Keratinocyte (primary cell): ENCODE results near the gene ORM2. TPM values are rescaled to one million over a fixed set of nuclear protein-coding genes. Genes with fewer than 3 reads are reported as not detected.
A peak's percentile ranks its signal among the peaks of the same experiment; 100 is the strongest.

ENCODE experiments used
- DNase-seq: peaks from one replicate; pipeline ENCODE4 v3.0.0-alpha.2; 2011; ENCODE audit warnings: low read depth, missing footprints, low spot score
- FAIRE-seq: peaks from 2 replicates; lab custom pipeline; 2011; peaks lifted over from hg19 to GRCh38; lab: Jason Lieb, UNC
- H2AFZ ChIP-seq: 2 replicates; pipeline ENCODE4 v1.6.0; 2012; ENCODE audit warnings: low read length, control low read depth, inconsistent platforms; ENCODE audit not compliant: control insufficient read depth
- H3K27ac ChIP-seq: 2 replicates; pipeline ENCODE4 v1.5.1; 2011; ENCODE audit warnings: low read length; ENCODE audit not compliant: control insufficient read depth, insufficient read depth
- H3K27me3 ChIP-seq: 3 replicates; pipeline ENCODE4 v1.6.0; 2011; ENCODE audit warnings: low read length; ENCODE audit not compliant: control insufficient read depth, insufficient read depth; ENCODE audit errors: extremely low read depth
- H3K36me3 ChIP-seq, 2 experiments: 2 replicates in 1 of 2; 3 replicates in 1 of 2; pipeline ENCODE4 v1.5.1; 2011; ENCODE audit warnings: low read length in 2 of 2, mild to moderate bottlenecking in 1 of 2; ENCODE audit not compliant: control insufficient read depth in 2 of 2, insufficient read depth in 2 of 2; ENCODE audit errors: extremely low read depth in 1 of 2
- H3K4me1 ChIP-seq: 3 replicates; pipeline ENCODE4 v1.5.1; 2011; ENCODE audit warnings: low read length; ENCODE audit not compliant: control insufficient read depth, insufficient read depth; ENCODE audit errors: extremely low read depth
- H3K4me2 ChIP-seq: 3 replicates; pipeline ENCODE4 v1.6.0; 2011; ENCODE audit warnings: low read depth, low read length; ENCODE audit not compliant: control insufficient read depth, insufficient read depth; ENCODE audit errors: extremely low read depth
- H3K4me3 ChIP-seq, 3 experiments: fragments of 200-600 bp in 1 of 3; sonication (generic) in 1 of 3; 2 replicates in 2 of 3; 3 replicates in 1 of 3; pipeline ENCODE4 v1.5.1; 2011 to 2016; ENCODE audit warnings: low read length in 3 of 3, mild to moderate bottlenecking in 3 of 3, control low read depth in 2 of 3, inconsistent platforms in 1 of 3, low read depth in 1 of 3, mixed read lengths in 1 of 3, mixed run types in 1 of 3, moderate library complexity in 1 of 3; ENCODE audit not compliant: control insufficient read depth in 2 of 3, insufficient read depth in 2 of 3; ENCODE audit errors: extremely low read depth in 1 of 3
- H3K79me2 ChIP-seq: 2 replicates; pipeline ENCODE4 v1.6.0; 2012; ENCODE audit warnings: low read length; ENCODE audit not compliant: control insufficient read depth, insufficient read depth
- H3K9ac ChIP-seq: 3 replicates; pipeline ENCODE4 v1.6.0; 2011; ENCODE audit warnings: low read length; ENCODE audit not compliant: control insufficient read depth, insufficient read depth; ENCODE audit errors: extremely low read depth
- H3K9me1 ChIP-seq: 3 replicates; pipeline ENCODE4 v1.6.0; 2011; ENCODE audit warnings: low read length; ENCODE audit not compliant: control insufficient read depth, insufficient read depth; ENCODE audit errors: extremely low read depth
- H3K9me3 ChIP-seq: 2 replicates; pipeline ENCODE4 v1.5.1; 2012; ENCODE audit warnings: low read depth, low read length; ENCODE audit not compliant: control insufficient read depth
- H4K20me1 ChIP-seq: 3 replicates; pipeline ENCODE4 v1.6.0; 2011; ENCODE audit warnings: low read length; ENCODE audit not compliant: control insufficient read depth, insufficient read depth; ENCODE audit errors: extremely low read depth
- EZH2 ChIP-seq: IDR thresholded peaks from one replicate; pipeline ENCODE4 v1.6.1; 2012; ENCODE audit warnings: inconsistent platforms, mild to moderate bottlenecking, low read length, moderate library complexity
- dilution Hi-C: fragments of 300-500 bp; cut with MboI; formaldehyde crosslinking; loops from one replicate; pipeline ENCODE4 v1.7.0; 2020; ENCODE audit warnings: low sequenced_read_pairs; ENCODE audit not compliant: extremely low pct_ligation_motif_present
- polyA plus RNA-seq, 5 experiments: library from polyadenylated mRNA; depleted of rRNA in 3 of 5; stranded (reverse) in 3 of 5; stranded (forward) in 1 of 5; unstranded in 1 of 5; fragments of >200 nt; gene quantifications; 1 replicate in 1 of 5; 2 replicates in 3 of 5; 3 replicates in 1 of 5; pipeline versions ENCODE4 v1.2.1 to v1.2.3, GENCODE V29; 2011 to 2012; ENCODE audit warnings: missing spikeins in 2 of 5, low read depth in 1 of 5, low replicate concordance in 1 of 5
- TF ChIP-seq, protein P1 (sequence below), 3 experiments: IDR thresholded peaks in 1 of 3; conservative IDR thresholded peaks in 1 of 3; optimal IDR thresholded peaks in 1 of 3; 2 replicates in 2 of 3; 3 replicates in 1 of 3; pipeline versions ENCODE3 to v1.5.1; 2011; ENCODE audit warnings: low read length in 3 of 3, mild to moderate bottlenecking in 3 of 3, moderate library complexity in 2 of 3, control low read depth in 1 of 3, inconsistent platforms in 1 of 3; ENCODE audit not compliant: insufficient read depth in 2 of 3; ENCODE audit errors: extremely low read depth in 1 of 3

Gene ORM2
- polyA plus RNA-seq, 1 donor (not counting 4 experiments of a cell fraction or from before 2014, with no cell fraction given): not detected

DNA sequence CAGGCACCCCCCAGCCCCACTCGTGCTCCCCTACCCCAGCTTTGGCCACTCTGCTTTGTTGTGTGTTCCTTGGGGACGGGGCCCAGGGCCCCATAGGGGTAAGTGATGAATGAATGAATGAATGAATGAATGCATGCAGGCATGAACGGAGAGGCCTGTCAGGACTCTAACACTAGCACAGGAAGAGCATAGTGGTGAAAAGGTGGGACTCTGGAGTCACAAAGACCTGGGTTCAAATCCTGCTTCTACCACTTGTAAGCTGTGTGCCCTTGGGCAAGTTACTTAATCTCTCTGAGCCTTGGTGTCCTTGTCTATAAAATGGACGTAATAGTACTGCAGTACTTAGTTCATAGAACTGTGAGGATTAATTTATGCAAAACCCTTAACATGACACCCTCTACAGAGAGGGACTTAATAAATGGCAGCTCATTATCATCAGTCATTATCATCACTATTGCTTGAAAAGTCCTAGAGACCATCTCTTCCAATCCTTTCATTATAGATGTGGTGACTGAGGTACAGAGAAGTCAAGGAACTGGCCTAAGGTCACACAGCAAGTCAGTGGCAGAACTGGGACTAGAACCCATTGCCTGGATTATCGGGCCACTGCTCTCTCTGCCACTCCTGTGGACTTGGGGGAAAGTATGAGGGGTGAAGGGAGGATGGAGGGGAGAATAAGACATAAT is 13.2 kb downstream of the ORM2 start:
- Histone ChIP-seq H3K4me1 (peaks cover 10% of the 10 kb centered on the region), H3K9ac (peak overlapping the region; percentile 6), H3K79me2 (no peaks in the 10 kb centered on the region), H3K27me3 (no peaks in the 10 kb centered on the region), H3K4me2 (peak overlapping the region; percentile 39), H3K9me1 (peaks cover 2% of the 10 kb centered on the region), H4K20me1 (no peaks in the 10 kb centered on the region), H2AFZ (no peak overlapping the region), H3K9me3 (no peaks in the 10 kb centered on the region), H3K36me3 (peaks cover 6 to 10% of the 10 kb centered on the region in 2 experiments), H3K27ac (no peak overlapping the region), H3K4me3 (no peak overlapping the region)
- no peak for DNase-seq
- dilution Hi-C loops: no loop called here
- FAIRE-seq: peak; percentile 17
- TF ChIP-seq, protein P1, sequence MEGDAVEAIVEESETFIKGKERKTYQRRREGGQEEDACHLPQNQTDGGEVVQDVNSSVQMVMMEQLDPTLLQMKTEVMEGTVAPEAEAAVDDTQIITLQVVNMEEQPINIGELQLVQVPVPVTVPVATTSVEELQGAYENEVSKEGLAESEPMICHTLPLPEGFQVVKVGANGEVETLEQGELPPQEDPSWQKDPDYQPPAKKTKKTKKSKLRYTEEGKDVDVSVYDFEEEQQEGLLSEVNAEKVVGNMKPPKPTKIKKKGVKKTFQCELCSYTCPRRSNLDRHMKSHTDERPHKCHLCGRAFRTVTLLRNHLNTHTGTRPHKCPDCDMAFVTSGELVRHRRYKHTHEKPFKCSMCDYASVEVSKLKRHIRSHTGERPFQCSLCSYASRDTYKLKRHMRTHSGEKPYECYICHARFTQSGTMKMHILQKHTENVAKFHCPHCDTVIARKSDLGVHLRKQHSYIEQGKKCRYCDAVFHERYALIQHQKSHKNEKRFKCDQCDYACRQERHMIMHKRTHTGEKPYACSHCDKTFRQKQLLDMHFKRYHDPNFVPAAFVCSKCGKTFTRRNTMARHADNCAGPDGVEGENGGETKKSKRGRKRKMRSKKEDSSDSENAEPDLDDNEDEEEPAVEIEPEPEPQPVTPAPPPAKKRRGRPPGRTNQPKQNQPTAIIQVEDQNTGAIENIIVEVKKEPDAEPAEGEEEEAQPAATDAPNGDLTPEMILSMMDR (optimal IDR thresholded peaks at IDR 0.05 in 1 of 3, IDR thresholded peaks at IDR 0.05 in 1 of 3, conservative IDR thresholded peaks at IDR 0.05 in 1 of 3; ENCODE audit: extremely low read depth in 1 of 3, insufficient read depth in 2 of 3, low read length in 3 of 3): no peak
- TF ChIP-seq EZH2: no peak

DNA sequence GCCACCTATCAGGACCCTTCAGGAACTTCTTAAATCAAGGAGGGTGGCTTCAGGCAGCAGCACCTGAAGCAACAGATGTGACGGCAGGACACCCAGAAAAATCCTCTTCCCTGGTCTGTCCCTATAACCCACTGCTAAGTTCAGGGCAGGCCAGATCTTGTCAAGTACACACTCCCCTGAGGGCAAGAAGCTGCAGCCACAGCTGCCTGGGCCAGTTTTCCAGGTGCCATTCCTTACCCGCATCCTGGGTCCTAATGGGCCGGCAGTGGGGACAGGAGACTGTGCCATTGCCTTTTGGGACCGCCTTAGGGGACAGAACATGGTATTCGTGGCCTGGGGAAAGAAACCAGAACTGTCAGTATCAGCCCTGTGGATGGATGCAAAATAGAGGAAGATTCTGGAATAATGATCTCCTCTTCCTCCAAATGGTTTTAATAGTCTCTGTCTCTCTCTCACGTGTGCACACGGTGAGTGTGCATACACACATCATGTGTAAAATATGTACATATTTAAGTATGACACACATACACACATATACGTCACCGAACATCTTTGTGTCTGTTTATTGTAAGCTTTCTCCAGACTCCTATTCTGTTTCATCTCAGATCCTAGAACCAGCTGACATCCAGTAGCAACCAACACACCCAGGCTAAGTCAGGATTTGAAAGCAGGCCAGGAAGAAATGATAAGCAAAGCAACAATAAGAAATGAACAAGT is 14.0 kb downstream of the ORM2 start:
- no peak overlapping the region for H3K4me3 ChIP-seq
- no peak overlapping the region for H2AFZ ChIP-seq
- no peaks in the 10 kb centered on the region for H4K20me1 ChIP-seq
- FAIRE-seq: peak; percentile 86
- peaks cover 6 to 10% of the 10 kb centered on the region in 2 experiments for H3K36me3 ChIP-seq
- no peaks in the 10 kb centered on the region for H3K27me3 ChIP-seq
- TF ChIP-seq EZH2: no peak
- TF ChIP-seq, protein P1 (optimal IDR thresholded peaks at IDR 0.05 in 1 of 3, IDR thresholded peaks at IDR 0.05 in 1 of 3, conservative IDR thresholded peaks at IDR 0.05 in 1 of 3; ENCODE audit: extremely low read depth in 1 of 3, insufficient read depth in 2 of 3, low read length in 3 of 3): no peak
- no peaks in the 10 kb centered on the region for H3K9me3 ChIP-seq
- peak overlapping the region; percentile 39 for H3K4me2 ChIP-seq
- no peak overlapping the region for H3K27ac ChIP-seq
- no peaks in the 10 kb centered on the region for H3K79me2 ChIP-seq
- H3K4me1 ChIP-seq: peaks cover 14% of the 10 kb centered on the region
- peaks cover 2% of the 10 kb centered on the region for H3K9me1 ChIP-seq
- peak; percentile 36 for DNase-seq
- H3K9ac ChIP-seq: peak overlapping the region; percentile 6
- dilution Hi-C loops: no loop called here
